ENCODE results near the gene SDR42E2. TPM values are rescaled to one million over a fixed set of nuclear protein-coding genes. Genes with fewer than 3 reads are reported as not detected.

SDR42E2 gene
- total and polyA plus RNA-seq, 10 of the 15 experiments (the other 5 are each of a cell fraction or from before 2014, with no cell fraction given), result 0.01 to 0.09 (median 0.08) TPM; not detected in 4

DNA sequence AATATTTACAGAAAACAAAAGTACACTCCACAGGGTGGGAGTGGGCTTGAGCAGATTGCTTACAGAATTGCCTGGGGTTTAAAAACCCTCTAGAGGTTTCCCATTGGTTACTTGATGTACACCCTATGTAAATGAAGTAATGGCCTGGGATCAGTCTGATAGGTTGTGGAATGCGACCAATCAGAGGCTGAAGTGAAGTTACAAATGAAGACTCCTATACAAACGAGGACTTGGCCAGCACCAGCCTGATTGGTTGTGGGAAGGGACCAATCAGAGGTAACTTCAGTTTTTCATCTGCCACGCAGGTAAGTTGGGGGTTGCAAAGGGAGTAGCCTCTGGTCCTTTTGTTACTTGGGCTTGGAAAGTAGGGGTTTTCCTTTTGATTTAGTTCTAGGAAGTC, 52.6 kb downstream of the SDR42E2 start (continued):
- TF ChIP-seq, protein P1, sequence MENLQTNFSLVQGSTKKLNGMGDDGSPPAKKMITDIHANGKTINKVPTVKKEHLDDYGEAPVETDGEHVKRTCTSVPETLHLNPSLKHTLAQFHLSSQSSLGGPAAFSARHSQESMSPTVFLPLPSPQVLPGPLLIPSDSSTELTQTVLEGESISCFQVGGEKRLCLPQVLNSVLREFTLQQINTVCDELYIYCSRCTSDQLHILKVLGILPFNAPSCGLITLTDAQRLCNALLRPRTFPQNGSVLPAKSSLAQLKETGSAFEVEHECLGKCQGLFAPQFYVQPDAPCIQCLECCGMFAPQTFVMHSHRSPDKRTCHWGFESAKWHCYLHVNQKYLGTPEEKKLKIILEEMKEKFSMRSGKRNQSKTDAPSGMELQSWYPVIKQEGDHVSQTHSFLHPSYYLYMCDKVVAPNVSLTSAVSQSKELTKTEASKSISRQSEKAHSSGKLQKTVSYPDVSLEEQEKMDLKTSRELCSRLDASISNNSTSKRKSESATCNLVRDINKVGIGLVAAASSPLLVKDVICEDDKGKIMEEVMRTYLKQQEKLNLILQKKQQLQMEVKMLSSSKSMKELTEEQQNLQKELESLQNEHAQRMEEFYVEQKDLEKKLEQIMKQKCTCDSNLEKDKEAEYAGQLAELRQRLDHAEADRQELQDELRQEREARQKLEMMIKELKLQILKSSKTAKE (IDR thresholded peaks at IDR 0.05; ENCODE audit: low read depth, poor library complexity, severe bottlenecking), result no peak
- TF ChIP-seq HCFC1 (IDR thresholded peaks at IDR 0.05; ENCODE audit: low read length), result no peak
- no peak for TF ChIP-seq DPF2 (IDR thresholded peaks at IDR 0.05)
- TF ChIP-seq CTCF (IDR thresholded peaks at IDR 0.05 in 2 of 3, conservative IDR thresholded peaks at IDR 0.05 in 1 of 3; ENCODE audit: control insufficient read depth in 2 of 3, extremely low read depth in 1 of 3, insufficient read depth in 1 of 3, low read depth in 3 of 3, low read length in 3 of 3), result no peak
- TF ChIP-seq USF2 (IDR thresholded peaks at IDR 0.05; ENCODE audit: borderline replicate concordance, low read depth, low read length), result no peak
- TF ChIP-seq EED (IDR thresholded peaks at IDR 0.05; ENCODE audit: low read depth), result no peak
- TF ChIP-seq KAT2A (conservative IDR thresholded peaks at IDR 0.05; ENCODE audit: control insufficient read depth, low read depth, low read length), result no peak
- TF ChIP-seq ASH2L (IDR thresholded peaks at IDR 0.05; ENCODE audit: borderline replicate concordance, low read depth), result no peak

Measured in GM12878 (cell line).